Activated CD4-positive, alpha-beta T cell treated with anti-CD3 and anti-CD28 coated beads for 24 hours (primary cell): Measurements from ENCODE around the gene MEGF6.

Experiments
- DNase-seq, 2 donors: peaks; one replicate each; pipeline ENCODE4 v3.0.0-alpha.2; 2020; ENCODE audit warnings: low read depth in 2 of 2

Gene MEGF6

GRCh38 chr1:3644273-3644672 is 33.0 kb upstream of the MEGF6 start:
- DNase-seq = no peak

GRCh38 chr1:3642919-3643675 is 31.8 kb upstream of the MEGF6 start:
- no peak for DNase-seq

- DNase-seq = no peak
Observed at GRCh38 chr1:3641816-3642215, 30.5 kb upstream of the MEGF6 start.

GRCh38 chr1:3641046-3641760 is 29.9 kb upstream of the MEGF6 start:
- no peak for DNase-seq

- DNase-seq = no peak
Observed at GRCh38 chr1:3640121-3640837, 29.0 kb upstream of the MEGF6 start.

GRCh38 chr1:3639397-3639911 is 28.1 kb upstream of the MEGF6 start:
- no peak for DNase-seq

- no peak for DNase-seq
Observed at GRCh38 chr1:3638676-3639075, 27.4 kb upstream of the MEGF6 start.

- no peak for DNase-seq
Observed at GRCh38 chr1:3638027-3638426, 26.7 kb upstream of the MEGF6 start.

GRCh38 chr1:3636531-3636930 is 25.2 kb upstream of the MEGF6 start:
- no peak for DNase-seq

GRCh38 chr1:3636080-3636479 is 24.8 kb upstream of the MEGF6 start:
- DNase-seq = no peak

GRCh38 chr1:3634059-3634800 is 22.9 kb upstream of the MEGF6 start:
- no peak for DNase-seq

- no peak for DNase-seq
Observed at GRCh38 chr1:3633344-3634058, 22.2 kb upstream of the MEGF6 start.

- no peak for DNase-seq
Observed at GRCh38 chr1:3632716-3633343, 21.5 kb upstream of the MEGF6 start.

GRCh38 chr1:3632298-3632697 is 21.0 kb upstream of the MEGF6 start:
- no peak for DNase-seq

- DNase-seq = no peak
Observed at GRCh38 chr1:3631320-3632260, 20.3 kb upstream of the MEGF6 start.

- no peak for DNase-seq
Observed at GRCh38 chr1:3630914-3631313, 19.6 kb upstream of the MEGF6 start.

- no peak for DNase-seq
Observed at GRCh38 chr1:3630161-3630611, 18.9 kb upstream of the MEGF6 start.

- no peak for DNase-seq
Observed at GRCh38 chr1:3629561-3630160, 18.4 kb upstream of the MEGF6 start.

GRCh38 chr1:3628445-3628844 is 17.1 kb upstream of the MEGF6 start:
- DNase-seq = no peak
